ENCODE results near the gene NEDD9. TPM values are rescaled to one million over a fixed set of nuclear protein-coding genes. Genes with fewer than 3 reads are reported as not detected.
A peak's percentile ranks its signal among the peaks of the same experiment; 100 is the strongest.

NEDD9 gene
- polyA plus RNA-seq, 3 donors = 18.2 to 35.9 (median 33.0) TPM

DNA sequence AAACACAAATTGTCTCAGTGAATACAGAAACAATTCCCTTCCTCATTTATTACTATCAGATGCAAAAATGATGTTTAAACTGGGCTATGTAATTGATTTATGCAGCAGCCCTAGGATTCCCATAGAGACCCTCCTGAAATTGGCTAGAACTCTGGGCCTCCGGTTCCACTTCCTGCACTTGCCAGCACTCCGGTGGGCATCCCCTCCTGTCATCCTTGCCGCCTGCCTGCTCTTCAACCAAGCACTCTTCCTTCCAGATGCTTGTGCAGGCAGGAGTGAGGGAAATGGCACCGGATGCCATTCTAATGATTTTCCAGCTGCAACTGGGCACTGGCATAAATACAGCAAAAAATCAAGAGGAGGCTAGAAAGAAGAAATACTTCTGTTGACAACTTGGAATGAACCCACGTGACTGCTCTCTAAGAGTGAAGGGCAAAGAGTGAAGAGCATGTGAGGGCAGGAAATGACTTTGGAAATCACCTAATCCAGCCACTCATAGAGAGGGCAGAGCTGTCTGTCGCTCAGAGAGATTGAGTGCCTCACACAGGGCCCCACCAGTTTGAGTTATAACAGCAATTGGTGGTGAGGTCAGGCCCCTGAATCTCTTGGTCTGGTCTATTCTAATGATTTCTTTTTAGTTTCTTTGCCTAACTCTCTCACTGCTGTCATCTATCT, 3.7 kb upstream of the NEDD9 start:
- Histone ChIP-seq H3K4me1 (ENCODE audit: control insufficient read depth in 1 of 2, insufficient read depth in 2 of 2, low read length in 2 of 2) (peaks cover 27 to 41% of the 10 kb centered on the region in 2 donors), H3K27ac (ENCODE audit: low read depth in 1 of 2, low read length in 2 of 2) (no peak overlapping the region), H3K4me2 (replicated peaks; ENCODE audit: extremely low read depth, low read length, poor library complexity, severe bottlenecking) (peak overlapping the region; percentile 14), H3K79me2 (ENCODE audit: insufficient read depth, low read length) (no peaks in the 10 kb centered on the region), H3K4me3 (replicated peaks in 1 of 3; ENCODE audit: low read depth in 2 of 3, low read length in 3 of 3) (no peak overlapping the region), H4K20me1 (ENCODE audit: insufficient read depth, low read length) (peaks cover under 1% of the 10 kb centered on the region), H3K36me3 (replicated peaks in 1 of 2; ENCODE audit: control insufficient read depth in 1 of 2, insufficient read depth in 2 of 2, low read length in 2 of 2) (peaks cover 0 to 7% of the 10 kb centered on the region in 2 donors), H3K27me3 (ENCODE audit: control insufficient read depth in 2 of 2, insufficient read depth in 2 of 2, low read length in 2 of 2) (peaks cover 0 to 3% of the 10 kb centered on the region in 2 donors), H3K9ac (ENCODE audit: insufficient read depth, low read length, poor library complexity, severe bottlenecking) (no peak overlapping the region), H3K9me3 (replicated peaks in 1 of 2; ENCODE audit: control insufficient read depth in 1 of 2, insufficient read depth in 1 of 2, low read length in 2 of 2) (no peaks in the 10 kb centered on the region), H2AFZ (ENCODE audit: insufficient read depth, low read depth, low read length, poor library complexity, severe bottlenecking) (no peak overlapping the region)
- H3K4me3 Mint-ChIP-seq = peak overlapping the region; percentile 8 to 48
- intact Hi-C loops (cut with micrococcal nuclease) = loop anchor here in 1 of 2 donors (10.0 kb wide), 1 partner anchor 339 kb away; no protein-coding TSS in a partner anchor
- H3K36me3 Mint-ChIP-seq = peaks cover 14 to 36% of the 10 kb centered on the region in 2 donors
- H3K9me3 Mint-ChIP-seq = peaks cover 0 to 2% (median 0%) of the 10 kb centered on the region in 7 donors
- peaks cover 2 to 6% (median 4%) of the 10 kb centered on the region in 3 donors for H3K27me3 Mint-ChIP-seq (ENCODE audit: low read depth in 3 of 3)
- 24% methylated on average over 3 of the region's 6 CpGs for WGBS (ENCODE audit: insufficient coverage)
- peaks cover 39% of the 10 kb centered on the region for H3K4me1 Mint-ChIP-seq
- TF ChIP-seq CTCF (IDR thresholded peaks at IDR 0.05) = no peak
- peak; percentile 51 to 79 (median 67) for DNase-seq
- peak overlapping the region; percentile 7 to 85 (median 72) for H3K27ac Mint-ChIP-seq

GRCh38 chr6:11235062-11235461, 2.6 kb upstream of the NEDD9 start:
- H3K79me2 ChIP-seq (ENCODE audit: insufficient read depth, low read length) = no peaks in the 10 kb centered on the region
- Mint-ChIP-seq H3K27me3 (ENCODE audit: low read depth in 3 of 3) (peaks cover 2 to 6% (median 4%) of the 10 kb centered on the region in 3 donors), H3K27ac (peak overlapping the region in 3 of 7 donors; percentile 18 to 71 (median 60)), H3K36me3 (peaks cover 13 to 41% of the 10 kb centered on the region in 2 donors), H3K4me3 (no peak overlapping the region), H3K9me3 (peaks cover 0 to 2% (median 0%) of the 10 kb centered on the region in 7 donors), H3K4me1 (peaks cover 50% of the 10 kb centered on the region)
- no peak overlapping the region for H2AFZ ChIP-seq (ENCODE audit: insufficient read depth, low read depth, low read length, poor library complexity, severe bottlenecking)
- H3K27ac ChIP-seq (ENCODE audit: low read depth in 1 of 2, low read length in 2 of 2) = no peak overlapping the region
- H3K9ac ChIP-seq (ENCODE audit: insufficient read depth, low read length, poor library complexity, severe bottlenecking) = no peak overlapping the region
- peaks cover 27 to 41% of the 10 kb centered on the region in 2 donors for H3K4me1 ChIP-seq (ENCODE audit: control insufficient read depth in 1 of 2, insufficient read depth in 2 of 2, low read length in 2 of 2)
- intact Hi-C loops (cut with micrococcal nuclease) = loop anchor here in 1 of 2 donors (10.0 kb wide), 1 partner anchor 340 kb away; no protein-coding TSS in a partner anchor
- H3K4me3 ChIP-seq (replicated peaks in 1 of 3; ENCODE audit: low read depth in 2 of 3, low read length in 3 of 3) = no peak overlapping the region
- no peak for DNase-seq
- H3K9me3 ChIP-seq (replicated peaks in 1 of 2; ENCODE audit: control insufficient read depth in 1 of 2, insufficient read depth in 1 of 2, low read length in 2 of 2) = no peaks in the 10 kb centered on the region
- peaks cover 0 to 3% of the 10 kb centered on the region in 2 donors for H3K27me3 ChIP-seq (ENCODE audit: control insufficient read depth in 2 of 2, insufficient read depth in 2 of 2, low read length in 2 of 2)
- no peak for TF ChIP-seq CTCF (IDR thresholded peaks at IDR 0.05)
- H4K20me1 ChIP-seq (ENCODE audit: insufficient read depth, low read length) = peaks cover 7% of the 10 kb centered on the region
- peaks cover 0 to 7% of the 10 kb centered on the region in 2 donors for H3K36me3 ChIP-seq (replicated peaks in 1 of 2; ENCODE audit: control insufficient read depth in 1 of 2, insufficient read depth in 2 of 2, low read length in 2 of 2)
- no peak overlapping the region for H3K4me2 ChIP-seq (replicated peaks; ENCODE audit: extremely low read depth, low read length, poor library complexity, severe bottlenecking)

All from CD14-positive monocyte (primary cell).